ENCODE results near the gene S100A4.

DNA sequence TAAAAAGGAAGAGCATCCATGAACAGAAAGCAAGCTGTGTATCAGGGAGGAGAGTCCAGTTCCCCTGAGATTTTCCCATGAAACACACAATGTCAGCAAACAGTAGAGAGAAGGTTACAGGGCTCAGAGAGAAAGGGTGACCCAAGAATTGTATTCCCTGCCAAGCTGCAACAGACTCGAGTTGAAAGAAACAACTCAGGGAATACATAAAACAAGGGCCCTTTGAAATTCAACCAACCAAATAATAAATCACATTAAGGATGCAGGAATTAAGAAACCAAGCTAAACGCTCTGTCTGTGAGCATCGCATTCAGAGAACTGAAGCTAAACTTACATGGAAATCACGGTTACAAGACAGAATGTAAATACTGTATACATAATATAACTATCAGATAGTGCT is 47.1 kb upstream of the S100A4 start:
- TF ChIP-seq POLR2AphosphoS5 (IDR thresholded peaks at IDR 0.05), result no peak
- TF ChIP-seq EP300 (IDR thresholded peaks at IDR 0.05; ENCODE audit: low read depth), result no peak

Measured in transverse colon (tissue), 3 donors.